GM12891 (cell line): Measurements from ENCODE around the gene TELO2.
"Not testable (repeated sequence)": the region's sequence is repeated elsewhere in the genome, so short reads cannot be mapped to it uniquely, and the experiment has no call there.

Experiments
- DNase-seq: peaks from one replicate; pipeline ENCODE4 v3.0.0; 2011; ENCODE audit warnings: low spot score; ENCODE audit not compliant: insufficient read length
- FAIRE-seq: peaks from 2 replicates; lab custom pipeline; 2011; peaks lifted over from hg19 to GRCh38; lab: Jason Lieb, UNC
- PAX5 ChIP-seq: IDR thresholded peaks from 2 replicates; pipeline ENCODE4 v1.6.1; 2011; ENCODE audit warnings: low read length, moderate library complexity, mild to moderate bottlenecking; ENCODE audit not compliant: insufficient read depth, severe bottlenecking
- POLR2A ChIP-seq: IDR thresholded peaks from 2 replicates; pipeline ENCODE4 v1.6.1; 2011; ENCODE audit warnings: low read depth, low read length, control low read depth
- POLR2AphosphoS5 ChIP-seq: IDR thresholded peaks from 2 replicates; pipeline ENCODE4 v1.6.1; 2011; ENCODE audit warnings: low read depth, low read length, control low read depth
- POU2F2 ChIP-seq: IDR thresholded peaks from 2 replicates; pipeline ENCODE4 v1.6.1; 2011; ENCODE audit warnings: low read depth, mild to moderate bottlenecking, control low read depth, low read length, moderate library complexity
- SPI1 ChIP-seq: IDR thresholded peaks from 2 replicates; pipeline ENCODE4 v1.6.1; 2011; ENCODE audit warnings: low read depth, low read length, control low read depth
- TAF1 ChIP-seq: IDR thresholded peaks from 2 replicates; pipeline ENCODE4 v1.6.1; 2011; ENCODE audit warnings: low read depth, low read length, control low read depth

Gene TELO2

DNA sequence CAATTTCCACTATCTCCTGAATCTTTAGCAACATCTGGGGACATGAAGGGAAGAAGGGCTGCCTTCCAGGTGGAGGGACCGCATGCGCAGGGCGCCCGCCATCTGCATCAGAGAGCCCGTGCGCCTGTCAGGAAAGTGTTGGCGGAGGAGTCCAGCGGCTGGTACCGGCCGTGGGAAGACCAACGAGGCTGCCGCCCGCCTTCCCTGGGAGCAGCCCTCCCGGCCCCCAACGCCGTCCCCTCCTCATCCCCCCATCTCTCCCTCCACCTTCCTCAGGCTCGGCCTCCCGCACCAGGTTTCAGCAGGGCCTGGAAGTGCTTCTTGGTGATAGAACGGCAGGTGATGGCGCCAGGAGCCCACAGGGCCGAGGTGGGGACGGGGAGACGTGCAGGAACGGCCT is 27.1 kb upstream of the TELO2 start:
- TF ChIP-seq POU2F2: no peak
- no peak for DNase-seq
- FAIRE-seq: no peak

DNA sequence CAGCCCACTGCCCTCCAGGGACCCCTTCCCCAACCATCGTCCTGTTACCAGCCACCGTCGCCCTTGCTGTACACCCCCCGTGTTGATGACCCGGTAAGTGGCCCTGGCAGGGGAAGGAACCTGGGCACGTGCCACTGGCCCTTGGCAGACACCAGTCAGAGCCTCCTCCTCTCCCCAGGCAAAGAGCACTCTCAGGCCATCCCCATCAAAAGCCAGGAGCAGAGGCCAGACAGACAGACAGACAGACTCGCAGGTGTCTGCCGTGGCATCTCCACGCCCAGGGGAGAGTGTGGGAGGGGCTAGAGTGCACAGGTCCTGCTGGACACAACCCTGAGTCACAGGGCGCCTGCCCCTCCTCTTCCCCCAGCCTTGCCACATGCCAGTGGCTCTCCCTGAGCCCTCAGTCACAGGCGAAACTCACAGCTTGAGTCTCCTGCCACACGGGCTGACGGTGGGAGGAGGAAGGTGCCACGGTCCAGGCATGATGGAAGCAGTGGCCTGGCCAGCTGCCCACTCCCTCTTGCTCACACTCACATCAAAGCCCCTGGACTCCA is 26.1 kb upstream of the TELO2 start:
- DNase-seq (no peak), FAIRE-seq (no peak)
- TF ChIP-seq POU2F2 (no peak), POLR2AphosphoS5 (no peak), POLR2A (no peak), SPI1 (no peak)

DNA sequence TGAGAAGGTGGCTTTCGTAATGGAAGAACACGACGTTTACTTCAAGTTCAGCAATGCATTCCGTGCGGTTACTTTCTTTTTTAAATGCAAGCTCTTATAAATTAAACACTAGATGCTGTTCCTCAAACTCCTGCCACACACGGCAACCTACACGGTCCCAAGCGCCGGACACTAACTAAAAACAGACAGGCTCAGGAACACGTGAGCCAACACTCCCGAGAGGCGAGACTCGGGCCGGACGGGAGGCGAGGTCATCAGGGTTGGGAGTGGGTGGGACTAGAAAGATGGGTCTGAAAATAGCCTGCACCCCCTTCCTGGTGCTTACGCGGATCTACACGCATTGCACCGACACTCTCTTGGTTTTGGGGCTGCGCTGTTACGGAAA is 24.7 kb upstream of the TELO2 start:
- TF ChIP-seq TAF1 (no peak), POU2F2 (no peak), POLR2A (no peak), SPI1 (no peak), PAX5 (no peak), POLR2AphosphoS5 (no peak)
- FAIRE-seq: no peak
- DNase-seq: no peak

DNA sequence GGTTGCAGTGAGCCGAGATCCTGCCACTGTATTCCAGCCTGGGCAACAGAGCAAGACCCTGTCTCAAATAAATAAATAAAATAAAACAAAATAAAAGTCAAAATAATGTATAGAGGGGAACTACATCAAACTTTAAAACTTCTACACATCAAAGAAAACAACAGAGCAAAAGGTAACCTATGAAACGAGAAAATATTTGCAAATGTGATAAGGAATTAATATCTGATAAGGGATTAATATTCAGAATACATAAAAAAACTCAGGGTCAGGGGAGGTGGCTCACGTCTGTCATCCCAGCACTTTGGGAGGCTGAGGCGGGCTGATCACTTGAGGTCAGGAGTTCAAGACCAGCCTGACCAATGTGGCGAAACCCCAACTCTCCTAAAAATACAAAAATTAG is 24.0 kb upstream of the TELO2 start:
- not testable (repeated sequence) for FAIRE-seq

DNA sequence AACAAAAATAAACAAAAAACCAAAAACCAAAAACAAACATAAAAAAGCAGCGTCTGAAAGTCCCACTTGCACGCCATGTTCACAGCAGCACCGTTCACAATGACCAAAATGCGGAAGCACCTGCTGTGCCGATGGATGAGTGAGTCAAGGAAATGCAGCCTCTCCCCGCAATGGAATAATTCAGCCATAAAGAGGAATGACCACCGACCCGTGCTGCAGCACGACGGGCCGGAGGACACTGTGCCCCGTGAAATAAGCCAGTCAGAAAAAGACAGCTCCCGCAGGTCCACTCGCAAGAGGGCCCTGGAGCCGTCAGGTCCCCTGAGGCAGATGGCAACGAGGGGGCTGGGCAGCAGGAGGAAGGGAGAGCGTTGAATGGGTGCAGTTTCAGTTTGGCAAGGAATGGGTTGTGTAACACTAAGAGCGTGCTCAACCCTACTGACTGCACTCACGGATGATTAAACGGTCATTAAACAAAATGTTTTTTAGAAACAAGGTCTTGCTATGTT is 23.4 kb upstream of the TELO2 start:
- peak; percentile 90 for FAIRE-seq
- TF ChIP-seq PAX5: no peak
- TF ChIP-seq TAF1: peak; percentile 54; the same call in 1 of the 2 replicates
- no peak for TF ChIP-seq POU2F2
- TF ChIP-seq SPI1: peak; percentile 46
- peak; percentile 40; the same call in 1 of the 2 replicates for TF ChIP-seq POLR2A
- no peak; the same call in 1 of the 2 replicates for TF ChIP-seq POLR2AphosphoS5
- no peak for DNase-seq

More for the DNA sequence above, 24.0 kb upstream of the TELO2 start:
- DNase-seq: not testable (repeated sequence)

DNA sequence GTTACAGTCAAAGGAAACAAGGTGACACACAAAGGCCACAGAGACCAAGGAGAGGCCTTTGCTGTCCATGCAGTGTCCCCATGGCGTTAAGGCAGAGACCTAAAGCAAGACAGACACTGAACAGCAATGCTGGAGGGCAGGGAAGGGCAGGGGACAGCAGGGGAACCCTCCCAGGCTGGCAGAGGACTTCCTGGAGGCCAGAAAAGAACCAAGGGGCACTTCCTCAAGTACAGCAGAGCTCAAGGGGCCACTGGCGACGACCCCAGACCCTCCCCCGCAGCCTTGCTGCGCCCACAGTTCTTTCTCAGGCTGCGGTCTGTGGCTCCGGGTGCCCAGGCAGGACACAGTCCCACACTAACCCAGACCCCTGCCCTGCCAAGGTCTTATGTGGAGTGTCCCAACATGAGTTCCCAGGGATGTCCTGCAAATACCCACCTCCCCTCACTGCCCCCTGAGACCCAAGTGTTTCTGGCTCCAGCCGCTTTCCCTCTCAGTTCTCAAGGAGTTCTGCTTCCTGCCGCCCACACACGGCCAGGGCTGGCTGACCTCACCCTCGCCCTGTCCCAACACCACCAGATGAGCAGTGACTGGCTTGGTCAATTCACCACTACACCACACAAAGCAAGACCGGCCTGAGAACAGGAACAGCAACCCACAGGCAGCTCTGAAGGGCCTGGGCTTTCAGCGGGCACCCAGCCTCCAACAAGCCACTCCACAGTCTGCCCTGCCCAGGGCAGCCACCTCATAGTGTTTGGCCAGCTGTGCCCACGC is 22.5 kb upstream of the TELO2 start:
- DNase-seq (no peak), FAIRE-seq (peak; percentile 77)
- TF ChIP-seq POU2F2 (no peak), SPI1 (peak; percentile 36; the same call in 1 of the 2 replicates), TAF1 (0 out of 2 replicates have a peak, but pooled peaks have one; percentile 25)

DNA sequence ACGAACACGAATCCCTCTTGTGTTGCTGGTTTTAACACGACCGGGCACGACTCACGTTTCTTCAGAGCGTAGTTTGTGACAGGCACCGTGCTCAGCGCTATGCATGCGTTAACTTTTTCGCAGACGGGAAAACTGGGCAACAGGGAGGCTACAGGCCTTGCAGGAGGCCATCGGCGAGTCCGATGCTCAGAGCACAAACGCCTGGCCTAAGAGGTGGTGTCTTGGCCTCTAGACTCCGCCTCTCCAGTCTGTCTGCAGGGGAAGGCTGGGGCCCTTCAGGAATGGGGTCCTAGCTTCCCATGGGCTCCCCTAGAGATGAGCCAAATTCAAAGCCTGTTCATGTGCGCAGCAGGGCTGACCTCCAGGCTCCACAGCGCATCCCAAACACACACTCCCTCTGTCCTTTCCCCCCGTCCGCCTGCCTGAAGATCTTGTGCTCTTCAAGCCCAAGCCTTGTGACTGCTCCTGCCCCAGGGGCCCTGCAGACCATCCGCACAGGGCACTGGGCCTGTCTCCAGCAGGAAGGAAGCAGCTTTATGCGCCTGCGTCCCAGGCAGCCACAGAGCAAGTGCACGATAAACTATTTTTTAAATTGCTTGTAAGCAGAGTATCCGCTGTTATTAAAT is 21.5 kb upstream of the TELO2 start:
- FAIRE-seq (no peak), DNase-seq (no peak)
- TF ChIP-seq POLR2A (no peak), POU2F2 (no peak), POLR2AphosphoS5 (no peak), PAX5 (no peak), SPI1 (no peak), TAF1 (no peak)

DNA sequence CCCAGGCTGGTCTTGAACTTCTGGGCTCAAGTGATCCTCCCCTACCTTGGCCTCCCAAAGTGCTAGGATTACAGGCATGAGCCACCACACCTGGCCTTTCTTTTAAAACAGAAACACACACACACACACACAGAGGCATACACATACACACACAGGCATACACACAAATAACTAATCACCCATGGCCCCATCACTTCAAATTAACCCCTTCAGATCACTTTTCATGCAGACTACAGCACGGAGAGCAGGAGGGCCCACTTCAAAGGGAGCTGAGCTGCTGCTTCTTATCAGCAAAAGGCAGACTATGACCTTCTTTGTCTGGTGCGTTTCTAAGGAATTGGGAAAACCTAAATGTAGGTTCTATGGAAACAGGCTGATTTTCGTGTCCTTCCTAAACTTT is 20.2 kb upstream of the TELO2 start:
- DNase-seq: no peak

DNA sequence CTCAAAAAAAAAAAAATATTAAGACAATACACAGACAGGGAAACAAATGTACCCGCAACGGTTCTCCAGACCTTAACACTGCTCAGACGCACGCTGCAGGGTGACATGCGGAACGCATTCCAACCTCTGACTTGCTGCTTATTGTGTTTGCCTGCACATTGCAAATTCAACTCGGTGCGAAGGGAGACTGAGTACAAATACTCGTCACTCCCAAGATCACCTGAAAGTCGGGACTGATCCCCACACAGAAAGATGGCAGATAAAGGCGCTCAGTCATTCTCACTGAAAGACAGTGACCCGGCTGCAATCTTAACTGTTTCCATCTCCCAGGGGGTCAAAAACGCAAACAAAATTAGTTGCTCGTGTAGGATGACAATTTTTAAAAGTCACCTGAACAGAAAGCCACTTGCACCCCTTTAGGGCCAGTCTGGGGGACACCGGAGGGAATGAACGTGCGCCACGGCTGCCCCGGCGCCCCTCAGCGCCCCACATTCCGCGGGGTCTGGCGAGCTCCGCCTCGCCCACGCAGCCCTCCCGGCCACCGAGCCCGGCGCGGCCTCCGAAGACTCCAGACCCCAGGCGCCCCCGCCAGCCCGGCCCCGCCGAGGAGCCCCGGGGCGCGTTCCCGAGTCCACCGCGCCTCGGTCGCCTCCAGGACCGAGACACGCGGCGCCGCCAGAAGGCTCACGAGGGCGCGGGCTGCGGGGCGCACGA is 18.9 kb upstream of the TELO2 start:
- DNase-seq (no peak), FAIRE-seq (peak; percentile 54)
- TF ChIP-seq POLR2A: no peak
- no peak for TF ChIP-seq POU2F2
- TF ChIP-seq TAF1: no peak
- no peak for TF ChIP-seq POLR2AphosphoS5

More for the DNA sequence above, 20.2 kb upstream of the TELO2 start:
- TF ChIP-seq POLR2A (no peak), PAX5 (no peak), SPI1 (no peak), POU2F2 (no peak), TAF1 (no peak), POLR2AphosphoS5 (no peak)
- FAIRE-seq: no peak
